ENCODE data around the gene BIRC3. TPM values are rescaled to one million over a fixed set of nuclear protein-coding genes. Genes with fewer than 3 reads are reported as not detected.
"Not testable (repeated sequence)": the region's sequence is repeated elsewhere in the genome, so short reads cannot be mapped to it uniquely, and the experiment has no call there.

Gene BIRC3
- total and polyA plus RNA-seq, 4 donors, result 2.6 to 19.3 (median 11.9) TPM

DNA sequence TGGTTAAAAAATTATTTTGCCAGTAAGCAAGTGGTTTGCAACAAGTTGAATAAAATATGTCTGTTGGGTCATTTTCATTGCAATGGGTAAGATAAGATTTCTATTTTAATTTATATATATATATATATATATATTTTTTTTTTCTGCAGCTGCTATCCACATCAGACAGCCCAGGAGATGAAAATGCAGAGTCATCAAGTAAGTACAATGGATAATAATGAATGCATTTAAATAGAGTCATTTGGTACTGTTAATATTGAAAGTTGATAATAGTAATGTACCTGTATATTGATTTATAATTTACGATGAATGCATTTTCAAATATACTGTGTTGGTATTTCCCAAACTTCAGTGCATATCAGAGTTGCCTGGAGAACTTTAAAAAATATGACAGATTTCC lies 11.5 kb downstream of the BIRC3 start:
- Histone ChIP-seq H3K4me3 (ENCODE audit: low read length in 2 of 2) (no peak overlapping the region), H3K36me3 (ENCODE audit: control insufficient read depth in 1 of 2, insufficient read depth in 2 of 2, low read length in 1 of 2) (peaks cover 0 to 3% of the 10 kb centered on the region in 2 donors), H3K4me1 (ENCODE audit: control insufficient read depth in 1 of 2, insufficient read depth in 2 of 2, low read length in 2 of 2) (no peaks in the 10 kb centered on the region), H3K9me3 (ENCODE audit: control insufficient read depth, low read length) (no peaks in the 10 kb centered on the region), H3K27ac (ENCODE audit: low read depth in 1 of 2, low read length in 2 of 2) (no peak overlapping the region), H3K27me3 (ENCODE audit: control insufficient read depth in 1 of 2, insufficient read depth in 2 of 2, low read length in 1 of 2) (no peaks in the 10 kb centered on the region)
- intact Hi-C loops (cut with DNase I), result no loop called here
- DNase-seq (no peak), ATAC-seq (ENCODE audit: low FRiP score) (no peak)
- WGBS, 2 donors, result 99 to 100% methylated on average over 1 of the region's 1 CpG

DNA sequence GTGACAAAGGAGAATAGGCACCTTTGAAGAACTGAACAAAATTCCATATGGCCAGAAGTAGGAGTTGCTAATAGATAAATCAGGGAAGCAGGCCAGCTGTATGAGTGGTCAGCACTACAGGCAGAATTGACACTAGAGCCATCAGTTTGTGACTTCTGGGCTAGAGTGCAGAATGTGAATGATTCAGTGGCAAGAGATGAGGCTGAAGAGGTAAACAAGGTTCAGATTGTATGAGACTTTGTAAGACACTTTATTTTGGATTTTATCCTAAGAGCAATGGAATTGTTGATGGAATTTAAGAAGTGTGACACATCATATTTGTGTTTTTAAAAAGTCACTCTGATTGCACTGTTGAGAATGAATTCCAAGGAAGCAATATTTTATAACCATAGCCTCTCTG lies 12.9 kb downstream of the BIRC3 start:
- no peaks in the 10 kb centered on the region for H3K4me1 ChIP-seq (ENCODE audit: control insufficient read depth in 1 of 2, insufficient read depth in 2 of 2, low read length in 2 of 2)
- H3K27me3 ChIP-seq (ENCODE audit: control insufficient read depth in 1 of 2, insufficient read depth in 2 of 2, low read length in 1 of 2), result no peaks in the 10 kb centered on the region
- intact Hi-C loops (cut with DNase I), result no loop called here
- no peaks in the 10 kb centered on the region for H3K9me3 ChIP-seq (ENCODE audit: control insufficient read depth, low read length)
- peaks cover 0 to 3% of the 10 kb centered on the region in 2 donors for H3K36me3 ChIP-seq (ENCODE audit: control insufficient read depth in 1 of 2, insufficient read depth in 2 of 2, low read length in 1 of 2)
- no peak overlapping the region for H3K4me3 ChIP-seq (ENCODE audit: low read length in 2 of 2)
- ATAC-seq (ENCODE audit: low FRiP score) (no peak), DNase-seq (no peak)
- no peak overlapping the region for H3K27ac ChIP-seq (ENCODE audit: low read depth in 1 of 2, low read length in 2 of 2)

DNA sequence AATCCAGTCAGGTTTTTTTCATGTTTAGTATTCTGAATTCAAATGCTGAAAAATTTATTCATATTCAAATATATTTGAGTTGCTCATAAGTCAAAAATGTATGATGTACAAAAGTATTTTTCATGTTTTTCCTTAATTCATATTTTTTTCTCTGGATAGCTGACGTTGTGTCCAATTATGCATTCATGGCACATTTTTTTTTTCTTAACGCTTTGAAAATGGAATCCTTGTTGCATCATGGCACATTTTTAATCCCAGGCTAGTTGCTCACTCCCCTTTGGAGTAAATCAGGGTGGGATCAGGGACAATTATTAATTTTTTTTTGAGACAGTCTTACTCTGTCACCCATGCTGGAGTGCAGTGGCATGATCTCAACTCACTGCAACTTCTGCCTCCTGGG lies 14.1 kb downstream of the BIRC3 start:
- Histone ChIP-seq H3K27ac (ENCODE audit: low read depth in 1 of 2, low read length in 2 of 2) (no peak overlapping the region), H3K9me3 (ENCODE audit: control insufficient read depth, low read length) (no peaks in the 10 kb centered on the region), H3K4me1 (ENCODE audit: control insufficient read depth in 1 of 2, insufficient read depth in 2 of 2, low read length in 2 of 2) (no peaks in the 10 kb centered on the region), H3K27me3 (ENCODE audit: control insufficient read depth in 1 of 2, insufficient read depth in 2 of 2, low read length in 1 of 2) (no peaks in the 10 kb centered on the region), H3K4me3 (ENCODE audit: low read length in 2 of 2) (no peak overlapping the region), H3K36me3 (ENCODE audit: control insufficient read depth in 1 of 2, insufficient read depth in 2 of 2, low read length in 1 of 2) (peaks cover 0 to 3% of the 10 kb centered on the region in 2 donors)
- ATAC-seq (ENCODE audit: low FRiP score) (no peak), DNase-seq (no peak)
- intact Hi-C loops (cut with DNase I), result no loop called here
- WGBS, 2 donors, result 82 to 88% methylated on average over 2 of the region's 2 CpGs

DNA sequence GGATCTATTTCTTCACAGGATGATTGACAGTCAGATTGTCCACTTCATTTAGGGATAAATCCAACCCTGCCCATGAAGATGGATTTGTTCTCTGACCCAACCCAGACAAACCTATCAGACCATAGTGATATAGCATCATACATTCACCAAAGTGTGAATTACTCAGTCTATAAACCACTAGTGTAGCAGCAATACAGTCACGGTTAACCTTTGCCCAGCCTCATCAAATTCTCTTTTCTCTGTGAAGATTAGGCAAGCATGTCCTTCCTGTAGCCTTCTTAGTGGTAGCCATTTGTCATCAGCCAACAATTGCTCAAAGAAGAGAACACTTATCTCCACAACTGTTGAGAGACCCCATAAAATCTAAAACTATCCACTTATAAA lies 15.3 kb downstream of the BIRC3 start:
- WGBS, 2 donors, result 83 to 91% methylated on average over 1 of the region's 1 CpG

DNA sequence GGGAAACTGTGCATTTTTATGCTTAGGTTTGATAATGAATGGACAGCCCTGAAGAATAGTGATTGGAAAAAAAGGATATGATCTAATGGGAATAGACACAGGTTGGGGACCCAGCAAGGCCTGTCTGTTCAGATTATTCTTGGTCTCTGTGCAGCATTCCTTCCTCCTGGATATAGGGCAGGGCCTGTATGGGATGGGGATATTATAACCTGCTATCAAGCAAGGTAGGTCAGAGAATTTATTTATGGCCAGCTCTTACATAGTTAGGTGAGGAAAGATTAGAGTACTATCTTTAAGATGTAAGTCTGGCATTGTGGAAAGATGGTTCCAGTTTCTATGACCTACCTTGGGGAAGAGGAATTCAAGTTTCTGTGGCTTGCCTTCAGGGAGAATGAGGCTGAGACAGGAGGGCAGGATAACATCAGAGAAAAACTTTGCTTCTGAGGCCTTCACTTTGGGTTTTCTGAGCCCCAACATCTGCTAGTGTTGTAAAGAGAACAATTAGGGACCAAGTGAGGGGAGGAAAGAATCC lies 21.3 kb downstream of the BIRC3 start:
- H3K4me1 ChIP-seq (ENCODE audit: control insufficient read depth in 1 of 2, insufficient read depth in 2 of 2, low read length in 2 of 2), result no peaks in the 10 kb centered on the region
- DNase-seq (no peak), ATAC-seq (ENCODE audit: low FRiP score) (no peak)
- no peaks in the 10 kb centered on the region for H3K27me3 ChIP-seq (ENCODE audit: control insufficient read depth in 1 of 2, insufficient read depth in 2 of 2, low read length in 1 of 2)
- no peaks in the 10 kb centered on the region for H3K9me3 ChIP-seq (ENCODE audit: control insufficient read depth, low read length)
- H3K36me3 ChIP-seq (ENCODE audit: control insufficient read depth in 1 of 2, insufficient read depth in 2 of 2, low read length in 1 of 2), result no peaks in the 10 kb centered on the region
- no peak overlapping the region for H3K27ac ChIP-seq (ENCODE audit: low read depth in 1 of 2, low read length in 2 of 2)
- intact Hi-C loops (cut with DNase I), result no loop called here
- no peak overlapping the region for H3K4me3 ChIP-seq (ENCODE audit: low read length in 2 of 2)

More for the DNA sequence above, 15.3 kb downstream of the BIRC3 start:
- DNase-seq (no peak), ATAC-seq (ENCODE audit: low FRiP score) (no peak)
- Histone ChIP-seq H3K9me3 (ENCODE audit: control insufficient read depth, low read length) (no peaks in the 10 kb centered on the region), H3K27me3 (ENCODE audit: control insufficient read depth in 1 of 2, insufficient read depth in 2 of 2, low read length in 1 of 2) (no peaks in the 10 kb centered on the region), H3K27ac (ENCODE audit: low read depth in 1 of 2, low read length in 2 of 2) (no peak overlapping the region), H3K4me3 (ENCODE audit: low read length in 2 of 2) (no peak overlapping the region), H3K36me3 (ENCODE audit: control insufficient read depth in 1 of 2, insufficient read depth in 2 of 2, low read length in 1 of 2) (peaks cover 0 to 3% of the 10 kb centered on the region in 2 donors), H3K4me1 (ENCODE audit: control insufficient read depth in 1 of 2, insufficient read depth in 2 of 2, low read length in 2 of 2) (no peaks in the 10 kb centered on the region)
- intact Hi-C loops (cut with DNase I), result no loop called here

DNA sequence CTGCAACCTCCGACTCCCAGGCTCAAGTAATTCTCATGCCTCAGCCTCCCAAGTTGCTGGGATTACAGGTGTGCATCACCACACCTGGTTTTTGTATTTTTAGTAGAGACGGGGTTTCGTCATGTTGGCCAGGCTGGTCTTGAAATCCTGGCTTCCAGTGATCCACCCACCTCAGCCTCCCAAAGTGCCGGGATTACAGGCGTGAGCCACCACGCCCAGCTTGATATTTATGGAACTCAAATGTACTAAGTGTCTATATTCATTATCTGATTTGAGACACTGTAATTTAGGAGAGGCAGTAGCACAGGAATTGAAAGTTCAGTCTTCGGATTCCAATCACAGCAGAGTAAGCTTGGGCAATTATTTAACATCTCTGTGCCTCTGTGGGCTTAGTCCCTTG lies 24.0 kb downstream of the BIRC3 start:
- H3K27ac ChIP-seq (ENCODE audit: low read depth in 1 of 2, low read length in 2 of 2); H3K4me1 ChIP-seq (ENCODE audit: control insufficient read depth in 1 of 2, insufficient read depth in 2 of 2, low read length in 2 of 2); H3K36me3 ChIP-seq (ENCODE audit: control insufficient read depth in 1 of 2, insufficient read depth in 2 of 2, low read length in 1 of 2); H3K27me3 ChIP-seq (ENCODE audit: control insufficient read depth in 1 of 2, insufficient read depth in 2 of 2, low read length in 1 of 2); DNase-seq; H3K4me3 ChIP-seq (ENCODE audit: low read length in 2 of 2); H3K9me3 ChIP-seq (ENCODE audit: control insufficient read depth, low read length); ATAC-seq (ENCODE audit: low FRiP score): not testable (repeated sequence)
- WGBS, 2 donors, result 82 to 84% methylated on average over 7 of the region's 7 CpGs
- intact Hi-C loops (cut with DNase I), result loop anchor here (5.0 to 10.0 kb wide), 4 partner anchors 49 to 271 kb away; no protein-coding TSS in a partner anchor

DNA sequence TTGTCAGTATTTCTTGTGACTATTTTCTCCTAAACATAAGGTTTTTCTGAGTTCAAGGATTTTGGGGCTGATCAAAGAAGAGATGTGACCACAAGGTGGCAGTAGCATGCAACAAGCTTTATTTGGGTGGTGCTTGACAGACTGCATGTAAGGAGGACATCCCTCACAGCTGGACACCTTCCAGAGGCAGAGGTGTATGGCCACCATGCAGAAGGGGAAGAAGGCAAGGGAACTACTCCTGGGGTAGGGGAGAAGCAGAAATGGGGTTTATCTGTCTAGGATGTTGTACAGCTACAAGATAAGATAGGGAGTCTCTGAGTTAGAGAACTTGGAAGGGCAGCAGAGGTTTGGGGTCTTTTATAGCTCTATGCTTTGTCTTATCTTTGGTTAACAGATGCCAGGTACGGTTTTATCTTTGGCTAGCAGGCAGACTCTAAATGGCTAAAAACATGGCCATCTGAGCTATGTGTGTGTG lies 24.6 kb downstream of the BIRC3 start:
- H3K4me1 ChIP-seq (ENCODE audit: control insufficient read depth in 1 of 2, insufficient read depth in 2 of 2, low read length in 2 of 2), result peaks cover 0 to 2% of the 10 kb centered on the region in 2 donors

DNA sequence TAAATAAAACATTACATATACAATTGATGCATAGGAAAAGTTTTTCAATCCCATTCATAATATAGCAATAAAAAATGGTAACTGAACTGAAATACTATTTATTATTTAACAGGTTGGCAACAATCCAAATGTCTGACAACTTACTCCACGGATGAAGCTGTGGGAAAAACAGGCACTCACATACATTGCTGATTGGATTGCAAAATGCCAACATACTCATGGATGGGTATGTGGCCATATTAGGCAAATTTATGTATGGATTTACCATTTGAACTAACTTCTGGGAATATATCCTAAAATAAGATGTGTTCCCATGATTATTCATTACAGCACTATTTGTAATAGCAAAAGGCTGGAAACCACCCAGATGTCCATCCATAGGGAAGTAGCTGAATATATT lies 26.5 kb downstream of the BIRC3 start:
- DNase-seq (no peak), ATAC-seq (ENCODE audit: low FRiP score) (no peak)
- Histone ChIP-seq H3K27me3 (ENCODE audit: control insufficient read depth in 1 of 2, insufficient read depth in 2 of 2, low read length in 1 of 2) (no peaks in the 10 kb centered on the region), H3K27ac (ENCODE audit: low read depth in 1 of 2, low read length in 2 of 2) (no peak overlapping the region), H3K4me1 (ENCODE audit: control insufficient read depth in 1 of 2, insufficient read depth in 2 of 2, low read length in 2 of 2) (peaks cover 0 to 2% of the 10 kb centered on the region in 2 donors), H3K4me3 (ENCODE audit: low read length in 2 of 2) (no peak overlapping the region), H3K36me3 (ENCODE audit: control insufficient read depth in 1 of 2, insufficient read depth in 2 of 2, low read length in 1 of 2) (no peaks in the 10 kb centered on the region), H3K9me3 (ENCODE audit: control insufficient read depth, low read length) (no peaks in the 10 kb centered on the region)
- intact Hi-C loops (cut with DNase I), result loop anchor here (5.0 to 10.0 kb wide), 4 partner anchors 52 to 268 kb away; no protein-coding TSS in a partner anchor
- 27 to 30% methylated on average over 1 of the region's 1 CpG for WGBS, 2 donors

More for the DNA sequence above, 24.6 kb downstream of the BIRC3 start:
- intact Hi-C loops (cut with DNase I), result loop anchor here (5.0 to 10.0 kb wide), 4 partner anchors 50 to 270 kb away; no protein-coding TSS in a partner anchor
- DNase-seq (peak; percentile 63 to 72), ATAC-seq (ENCODE audit: low FRiP score) (peak; percentile 75)
- Histone ChIP-seq H3K36me3 (ENCODE audit: control insufficient read depth in 1 of 2, insufficient read depth in 2 of 2, low read length in 1 of 2) (no peaks in the 10 kb centered on the region), H3K4me3 (ENCODE audit: low read length in 2 of 2) (no peak overlapping the region), H3K27me3 (ENCODE audit: control insufficient read depth in 1 of 2, insufficient read depth in 2 of 2, low read length in 1 of 2) (no peaks in the 10 kb centered on the region), H3K27ac (ENCODE audit: low read depth in 1 of 2, low read length in 2 of 2) (no peak overlapping the region), H3K9me3 (ENCODE audit: control insufficient read depth, low read length) (no peaks in the 10 kb centered on the region)
- WGBS, 2 donors, result 18 to 32% methylated on average over 1 of the region's 1 CpG

DNA sequence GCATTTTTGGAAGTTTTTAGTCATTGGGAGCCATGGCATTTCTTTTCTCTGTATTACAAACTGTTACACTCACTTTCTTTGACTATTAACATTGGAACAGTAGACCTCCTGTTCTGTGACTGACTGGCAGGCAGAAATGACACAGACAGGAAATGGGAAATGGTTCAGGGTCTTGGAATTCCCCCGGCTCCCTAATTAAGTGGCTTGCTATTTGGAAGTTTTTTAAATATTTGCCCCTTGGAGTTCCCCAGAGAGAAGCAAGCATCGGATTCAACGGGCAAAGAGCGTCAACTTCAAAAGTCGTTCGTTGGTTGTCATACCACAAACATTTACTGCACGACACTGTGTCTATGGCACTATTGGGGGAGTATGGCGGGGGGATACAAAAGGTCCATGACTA lies 28.6 kb downstream of the BIRC3 start:
- ATAC-seq (ENCODE audit: low FRiP score) (no peak), DNase-seq (no peak)
- intact Hi-C loops (cut with DNase I), result loop anchor here (5.0 to 10.0 kb wide), 2 partner anchors 59 to 149 kb away; no protein-coding TSS in a partner anchor
- Histone ChIP-seq H3K27ac (ENCODE audit: low read depth in 1 of 2, low read length in 2 of 2) (peak overlapping the region; percentile 80 to 91), H3K27me3 (ENCODE audit: control insufficient read depth in 1 of 2, insufficient read depth in 2 of 2, low read length in 1 of 2) (no peaks in the 10 kb centered on the region), H3K9me3 (ENCODE audit: control insufficient read depth, low read length) (no peaks in the 10 kb centered on the region), H3K4me3 (ENCODE audit: low read length in 2 of 2) (peak overlapping the region; percentile 38 to 97), H3K36me3 (ENCODE audit: control insufficient read depth in 1 of 2, insufficient read depth in 2 of 2, low read length in 1 of 2) (no peaks in the 10 kb centered on the region), H3K4me1 (ENCODE audit: control insufficient read depth in 1 of 2, insufficient read depth in 2 of 2, low read length in 2 of 2) (peaks cover 0 to 2% of the 10 kb centered on the region in 2 donors)
- WGBS, 2 donors, result 3 to 4% methylated on average over 8 of the region's 8 CpGs
